Vagina (tissue), 2 donors: ENCODE measurements around the gene U2AF1.
"Not testable (repeated sequence)": the region's sequence is repeated elsewhere in the genome, so short reads cannot be mapped to it uniquely, and the experiment has no call there.

Experiments used
- CTCF ChIP-seq, 3 experiments: fragments of 450-650 bp in 2 of 3; fragments of 200-600 bp in 1 of 3; sonication (generic) in 1 of 3; IDR thresholded peaks; one replicate each; pipeline ENCODE4 v1.5.1; 2017 to 2019; ENCODE audit warnings: antibody characterized with exemption in 3 of 3, mild to moderate bottlenecking in 2 of 3, moderate library complexity in 2 of 3
- POLR2A ChIP-seq, 2 donors: fragments of 450-650 bp; IDR thresholded peaks; one replicate each; pipeline ENCODE4 v1.6.1; 2017; ENCODE audit warnings: antibody characterized with exemption in 2 of 2, mild to moderate bottlenecking in 2 of 2, moderate library complexity in 2 of 2

- TF ChIP-seq POLR2A, CTCF (IDR thresholded peaks at IDR 0.05): not testable (repeated sequence)
Observed at GRCh38 chr21:43153601-43154000, 46.2 kb upstream of the U2AF1 start.
